Progenitor cell of endocrine pancreas (in vitro differentiated cells): ENCODE measurements around the gene FETUB. TPM values are rescaled to one million over a fixed set of nuclear protein-coding genes. Genes with fewer than 3 reads are reported as not detected.

Experiments used
- DNase-seq: peaks from one replicate; pipeline ENCODE4 v3.0.0; 2021; ENCODE audit warnings: low spot score; ENCODE audit not compliant: unreplicated experiment
- H3K27ac Mint-ChIP-seq: 2 replicates; pipeline ENCODE4 v1.8.0; 2021; ENCODE audit warnings: mild to moderate bottlenecking, moderate library complexity, mixed read lengths
- H3K27me3 Mint-ChIP-seq: 2 replicates; pipeline ENCODE4 v1.8.0; 2021; ENCODE audit warnings: mixed read lengths
- H3K36me3 Mint-ChIP-seq: 2 replicates; pipeline ENCODE4 v1.8.0; 2022; ENCODE audit warnings: mixed read lengths; ENCODE audit not compliant: insufficient read depth
- H3K4me1 Mint-ChIP-seq: 2 replicates; pipeline ENCODE4 v1.8.0; 2021; ENCODE audit warnings: low read depth, mixed read lengths
- H3K4me3 Mint-ChIP-seq: 2 replicates; pipeline ENCODE4 v1.8.0; 2021; ENCODE audit warnings: low read depth, mild to moderate bottlenecking, moderate library complexity, mixed read lengths
- H3K9me3 Mint-ChIP-seq: 2 replicates; pipeline ENCODE4 v1.8.0; 2021; ENCODE audit warnings: low read depth, mixed read lengths
- CTCF ChIP-seq: fragments of 200-600 bp; sonication (generic); IDR thresholded peaks from one replicate; pipeline ENCODE4 v1.5.0; 2021; ENCODE audit warnings: antibody characterized with exemption, mild to moderate bottlenecking; ENCODE audit not compliant: unreplicated experiment
- total RNA-seq: library from RNA; stranded (reverse); gene quantifications from 2 replicates; pipeline ENCODE4 v1.2.1, GENCODE V29; 2021

Gene FETUB
- total RNA-seq, 1 donor from 2014 or later = not detected

- Mint-ChIP-seq H3K27me3 (peaks cover 20% of the 10 kb centered on the region), H3K4me1 (peaks cover 3% of the 10 kb centered on the region), H3K4me3 (no peak overlapping the region), H3K36me3 (no peaks in the 10 kb centered on the region), H3K27ac (no peak overlapping the region), H3K9me3 (no peaks in the 10 kb centered on the region)
- TF ChIP-seq CTCF = no peak
- no peak for DNase-seq
These were observed 14.6 kb upstream of the FETUB start for GRCh38 chr3:186625600-186626042.

GRCh38 chr3:186626254-186626847 lies 13.8 kb upstream of the FETUB start:
- Mint-ChIP-seq H3K9me3 (no peaks in the 10 kb centered on the region), H3K4me1 (peaks cover 3% of the 10 kb centered on the region), H3K27ac (no peak overlapping the region)

GRCh38 chr3:186627852-186628414 lies 12.3 kb upstream of the FETUB start:
- H3K27ac Mint-ChIP-seq = no peak overlapping the region
- H3K4me3 Mint-ChIP-seq = no peak overlapping the region
- H3K27me3 Mint-ChIP-seq = peaks cover 19% of the 10 kb centered on the region
- no peaks in the 10 kb centered on the region for H3K9me3 Mint-ChIP-seq
- DNase-seq = no peak
- TF ChIP-seq CTCF = no peak
- peaks cover 3% of the 10 kb centered on the region for H3K4me1 Mint-ChIP-seq
- no peaks in the 10 kb centered on the region for H3K36me3 Mint-ChIP-seq

More at GRCh38 chr3:186626254-186626847, 13.8 kb upstream of the FETUB start:
- no peaks in the 10 kb centered on the region for H3K36me3 Mint-ChIP-seq
- no peak overlapping the region for H3K4me3 Mint-ChIP-seq
- DNase-seq = no peak
- peaks cover 22% of the 10 kb centered on the region for H3K27me3 Mint-ChIP-seq
- TF ChIP-seq CTCF = no peak

GRCh38 chr3:186628756-186629155 lies 11.4 kb upstream of the FETUB start:
- Mint-ChIP-seq H3K4me1 (peaks cover 7% of the 10 kb centered on the region), H3K9me3 (no peaks in the 10 kb centered on the region), H3K27me3 (peaks cover 15% of the 10 kb centered on the region), H3K4me3 (no peak overlapping the region), H3K27ac (no peak overlapping the region), H3K36me3 (no peaks in the 10 kb centered on the region)
- DNase-seq = no peak
- no peak for TF ChIP-seq CTCF

GRCh38 chr3:186630950-186631641 lies 9.1 kb upstream of the FETUB start:
- H3K36me3 Mint-ChIP-seq = no peaks in the 10 kb centered on the region
- no peak for TF ChIP-seq CTCF
- H3K9me3 Mint-ChIP-seq = peaks cover 4% of the 10 kb centered on the region
- peaks cover 18% of the 10 kb centered on the region for H3K27me3 Mint-ChIP-seq
- peaks cover 21% of the 10 kb centered on the region for H3K4me1 Mint-ChIP-seq
- no peak overlapping the region for H3K4me3 Mint-ChIP-seq
- no peak for DNase-seq
- no peak overlapping the region for H3K27ac Mint-ChIP-seq
